ENCODE results near the gene ELOA. TPM values are rescaled to one million over a fixed set of nuclear protein-coding genes. Genes with fewer than 3 reads are reported as not detected.

ELOA gene
- total RNA-seq, 2 donors from 2014 or later = 33.3 to 42.4 TPM

- no peaks in the 10 kb centered on the region for H3K4me1 Mint-ChIP-seq
- Histone ChIP-seq H3K27me3 (ENCODE audit: control insufficient read depth, insufficient read depth, low read length, poor library complexity, severe bottlenecking) (no peaks in the 10 kb centered on the region), H3K27ac (ENCODE audit: low read depth, low read length) (no peak overlapping the region), H3K36me3 (ENCODE audit: control insufficient read depth, insufficient read depth, low read length) (peaks cover 83% of the 10 kb centered on the region), H3K9me3 (ENCODE audit: control insufficient read depth, low read length) (no peaks in the 10 kb centered on the region), H3K4me1 (ENCODE audit: control insufficient read depth, insufficient read depth, low read length) (no peaks in the 10 kb centered on the region), H3K4me3 (ENCODE audit: low read length) (no peak overlapping the region), H3K9ac (ENCODE audit: extremely low read depth, low read length, poor library complexity, severe bottlenecking) (no peak overlapping the region)
- DNase-seq = no peak
- no peak overlapping the region for H3K27ac Mint-ChIP-seq
- no peaks in the 10 kb centered on the region for H3K27me3 Mint-ChIP-seq (ENCODE audit: insufficient read depth)
- no peak overlapping the region for H3K4me3 Mint-ChIP-seq
- 100% methylated on average over 1 of the region's 1 CpG for WGBS, 2 experiments (ENCODE audit: insufficient coverage in 1 of 2, insufficient read length in 1 of 2)
- peaks cover 76% of the 10 kb centered on the region for H3K36me3 Mint-ChIP-seq (ENCODE audit: low read depth)
- TF ChIP-seq CTCF (conservative IDR thresholded peaks at IDR 0.05) = no peak
- H3K9me3 Mint-ChIP-seq = no peaks in the 10 kb centered on the region
Observed at GRCh38 chr1:23752909-23753308, 9.6 kb downstream of the ELOA start.

GRCh38 chr1:23756676-23757075 lies 13.4 kb downstream of the ELOA start:
- Histone ChIP-seq H3K27me3 (ENCODE audit: control insufficient read depth, insufficient read depth, low read length, poor library complexity, severe bottlenecking) (no peaks in the 10 kb centered on the region), H3K36me3 (ENCODE audit: control insufficient read depth, insufficient read depth, low read length) (peaks cover 89% of the 10 kb centered on the region), H3K9me3 (ENCODE audit: control insufficient read depth, low read length) (no peaks in the 10 kb centered on the region), H3K27ac (ENCODE audit: low read depth, low read length) (no peak overlapping the region), H3K4me3 (ENCODE audit: low read length) (no peak overlapping the region), H3K9ac (ENCODE audit: extremely low read depth, low read length, poor library complexity, severe bottlenecking) (no peak overlapping the region), H3K4me1 (ENCODE audit: control insufficient read depth, insufficient read depth, low read length) (no peaks in the 10 kb centered on the region)
- Mint-ChIP-seq H3K4me3 (no peak overlapping the region), H3K27ac (no peak overlapping the region), H3K4me1 (no peaks in the 10 kb centered on the region), H3K27me3 (ENCODE audit: insufficient read depth) (no peaks in the 10 kb centered on the region), H3K36me3 (ENCODE audit: low read depth) (peaks cover 82% of the 10 kb centered on the region), H3K9me3 (no peaks in the 10 kb centered on the region)
- no peak for TF ChIP-seq CTCF (conservative IDR thresholded peaks at IDR 0.05)
- WGBS, 2 experiments (ENCODE audit: insufficient coverage in 1 of 2, insufficient read length in 1 of 2) = 94 to 100% methylated on average over 2 to 3 of the region's 3 CpGs
- DNase-seq = no peak

- Histone ChIP-seq H3K36me3 (ENCODE audit: control insufficient read depth, insufficient read depth, low read length) (peaks cover 86% of the 10 kb centered on the region), H3K4me3 (ENCODE audit: low read length) (no peak overlapping the region), H3K4me1 (ENCODE audit: control insufficient read depth, insufficient read depth, low read length) (no peaks in the 10 kb centered on the region), H3K9ac (ENCODE audit: extremely low read depth, low read length, poor library complexity, severe bottlenecking) (no peak overlapping the region), H3K27ac (ENCODE audit: low read depth, low read length) (no peak overlapping the region), H3K27me3 (ENCODE audit: control insufficient read depth, insufficient read depth, low read length, poor library complexity, severe bottlenecking) (no peaks in the 10 kb centered on the region), H3K9me3 (ENCODE audit: control insufficient read depth, low read length) (no peaks in the 10 kb centered on the region)
- 83 to 95% methylated on average over 1 of the region's 1 CpG for WGBS, 2 experiments (ENCODE audit: insufficient coverage in 1 of 2, insufficient read length in 1 of 2)
- no peak for TF ChIP-seq CTCF (conservative IDR thresholded peaks at IDR 0.05)
- no peaks in the 10 kb centered on the region for H3K4me1 Mint-ChIP-seq
- no peak overlapping the region for H3K4me3 Mint-ChIP-seq
- no peaks in the 10 kb centered on the region for H3K27me3 Mint-ChIP-seq (ENCODE audit: insufficient read depth)
- H3K27ac Mint-ChIP-seq = no peak overlapping the region
- H3K36me3 Mint-ChIP-seq (ENCODE audit: low read depth) = peaks cover 83% of the 10 kb centered on the region
- DNase-seq = no peak
- no peaks in the 10 kb centered on the region for H3K9me3 Mint-ChIP-seq
Observed at GRCh38 chr1:23757812-23758211, 14.5 kb downstream of the ELOA start.

Measured in endodermal cell (in vitro differentiated cells).